Neural progenitor cell (in vitro differentiated cells): ENCODE data around the gene RPS6KB1. TPM values are rescaled to one million over a fixed set of nuclear protein-coding genes. Genes with fewer than 3 reads are reported as not detected.
"Not testable (repeated sequence)": the region's sequence is repeated elsewhere in the genome, so short reads cannot be mapped to it uniquely, and the experiment has no call there.

Experiments used
- DNase-seq: peaks from one replicate; pipeline ENCODE4 v3.0.0-alpha.2; 2016; ENCODE audit warnings: low spot score
- H2AFZ ChIP-seq: fragments of 200-600 bp; sonication (generic); replicated peaks from 2 replicates; pipeline ENCODE4 v1.6.1; 2016; ENCODE audit warnings: antibody characterized with exemption
- H3F3A ChIP-seq: fragments of 200-600 bp; sonication (generic); 2 replicates; pipeline ENCODE4 v1.6.1; 2016; ENCODE audit warnings: antibody characterized with exemption, low read depth
- H3K27ac ChIP-seq: fragments of 200-600 bp; sonication (generic); 2 replicates; pipeline ENCODE4 v1.5.1; 2016; ENCODE audit warnings: mild to moderate bottlenecking
- H3K27me3 ChIP-seq: fragments of 200-600 bp; sonication (generic); 2 replicates; pipeline ENCODE4 v1.6.1; 2016; ENCODE audit warnings: mild to moderate bottlenecking, moderate library complexity
- H3K36me3 ChIP-seq: fragments of 200-600 bp; sonication (generic); 2 replicates; pipeline ENCODE4 v1.5.1; 2016
- H3K4me1 ChIP-seq: fragments of 200-600 bp; sonication (generic); 2 replicates; pipeline ENCODE4 v1.6.1; 2016; ENCODE audit warnings: mixed run types
- H3K4me2 ChIP-seq: fragments of 200-600 bp; sonication (generic); 2 replicates; pipeline ENCODE4 v1.6.1; 2016
- H3K4me3 ChIP-seq: fragments of 200-600 bp; sonication (generic); 2 replicates; pipeline ENCODE4 v1.5.1; 2016
- H3K79me2 ChIP-seq: fragments of 200-600 bp; sonication (generic); 2 replicates; pipeline ENCODE4 v1.6.1; 2016; ENCODE audit warnings: low read depth
- H3K9ac ChIP-seq: fragments of 200-600 bp; sonication (generic); 2 replicates; pipeline ENCODE4 v1.6.1; 2016
- H3K9me3 ChIP-seq: fragments of 200-600 bp; sonication (generic); 2 replicates; pipeline ENCODE4 v1.5.1; 2016; ENCODE audit warnings: low read depth
- H4K20me1 ChIP-seq: fragments of 200-600 bp; sonication (generic); 2 replicates; pipeline ENCODE4 v1.6.1; 2016; ENCODE audit warnings: low read depth
- H3K27ac Mint-ChIP-seq: 3 replicates; pipeline ENCODE4 v1.8.0; 2021; ENCODE audit warnings: mixed read lengths
- H3K27me3 Mint-ChIP-seq: 2 replicates; pipeline ENCODE4 v1.8.0; 2022; ENCODE audit warnings: low read depth, mild to moderate bottlenecking, inconsistent platforms, moderate library complexity, mixed read lengths; ENCODE audit not compliant: insufficient read depth
- H3K36me3 Mint-ChIP-seq: 3 replicates; pipeline ENCODE4 v1.8.0; 2021; ENCODE audit warnings: mixed read lengths
- H3K4me1 Mint-ChIP-seq: 3 replicates; pipeline ENCODE4 v1.8.0; 2021; ENCODE audit warnings: mixed read lengths
- H3K4me3 Mint-ChIP-seq: 3 replicates; pipeline ENCODE4 v1.8.0; 2021; ENCODE audit warnings: mild to moderate bottlenecking, moderate library complexity, mixed read lengths
- H3K9me3 Mint-ChIP-seq: 3 replicates; pipeline ENCODE4 v1.8.0; 2020; ENCODE audit warnings: mixed read lengths
- CTCF ChIP-seq: fragments of 200-600 bp; sonication (generic); IDR thresholded peaks from 2 replicates; pipeline ENCODE4 v1.5.1; 2017; ENCODE audit warnings: antibody characterized with exemption, mild to moderate bottlenecking
- EZH2 ChIP-seq: fragments of 200-600 bp; sonication (generic); IDR thresholded peaks from 2 replicates; pipeline ENCODE4 v1.6.1; 2017; ENCODE audit warnings: antibody characterized with exemption, mild to moderate bottlenecking, moderate library complexity
- EZH2phosphoT487 ChIP-seq: fragments of 200-600 bp; sonication (generic); IDR thresholded peaks from 2 replicates; pipeline ENCODE4 v1.6.1; 2017; ENCODE audit warnings: antibody characterized with exemption
- total RNA-seq: library from RNA; depleted of rRNA; stranded (reverse); fragments of >200 nt; gene quantifications from 2 replicates; pipeline ENCODE4 v1.2.3, GENCODE V29; 2015; ENCODE audit warnings: low replicate concordance

Gene RPS6KB1
- total RNA-seq, 1 donor from 2014 or later = 18.7 TPM

GRCh38 chr17:59964482-59965328 lies 71.8 kb downstream of the RPS6KB1 start, which contains the start of gene RNFT1:
RNFT1 (minus strand) TSS chr17:59964740; CDS start chr17:59964663, 77 bp downstream.
- no peaks in the 10 kb centered on the region for H3K36me3 ChIP-seq
- H3K4me3 ChIP-seq = peak within 1 kb of the TSS; percentile 81
- peaks cover 28% of the 10 kb centered on the region for H3K27me3 ChIP-seq
- Mint-ChIP-seq H3K4me3 (peak within 1 kb of the TSS; percentile 87), H3K27ac (peak within 1 kb of the TSS; percentile 80), H3K36me3 (peaks cover 2% of the 10 kb centered on the region), H3K9me3 (no peaks in the 10 kb centered on the region), H3K4me1 (peaks cover 18% of the 10 kb centered on the region), H3K27me3 (peaks cover 3% of the 10 kb centered on the region)
- peaks cover 4% of the 10 kb centered on the region for H3K4me1 ChIP-seq
- peaks cover 17% of the 10 kb centered on the region for H3F3A ChIP-seq
- DNase-seq = peak; percentile 96
- peak within 1 kb of the TSS; percentile 79 for H3K4me2 ChIP-seq
- TF ChIP-seq EZH2phosphoT487 (peak; percentile 30), CTCF (no peak), EZH2 (peak; percentile 49)
- no peaks in the 10 kb centered on the region for H3K79me2 ChIP-seq
- no peaks in the 10 kb centered on the region for H4K20me1 ChIP-seq
- H3K9ac ChIP-seq = peak within 1 kb of the TSS; percentile 36
- H3K9me3 ChIP-seq = no peaks in the 10 kb centered on the region
- H2AFZ ChIP-seq = peak within 1 kb of the TSS; percentile 96
- no peak within 1 kb of the TSS for H3K27ac ChIP-seq

- H3K27ac ChIP-seq, H3K9me3 Mint-ChIP-seq, H3K4me1 ChIP-seq, H3K4me2 ChIP-seq, H3K4me1 Mint-ChIP-seq, H3K9ac ChIP-seq, H3K27me3 Mint-ChIP-seq, H3K36me3 Mint-ChIP-seq, H3K79me2 ChIP-seq, H3K27ac Mint-ChIP-seq, H3K4me3 ChIP-seq, H3K9me3 ChIP-seq, H2AFZ ChIP-seq, H3K36me3 ChIP-seq, H3K4me3 Mint-ChIP-seq, DNase-seq, H3F3A ChIP-seq, H3K27me3 ChIP-seq, H4K20me1 ChIP-seq: not testable (repeated sequence)
Observed at GRCh38 chr17:59971771-59972170, 78.8 kb downstream of the RPS6KB1 start.

- TF ChIP-seq EZH2phosphoT487 = no peak
- TF ChIP-seq EZH2 = no peak
- TF ChIP-seq CTCF = no peak
- no peaks in the 10 kb centered on the region for H4K20me1 ChIP-seq
- no peaks in the 10 kb centered on the region for H3K36me3 ChIP-seq
- no peaks in the 10 kb centered on the region for H3K9me3 ChIP-seq
- no peak overlapping the region for H3K9ac ChIP-seq
- H3K4me2 ChIP-seq = no peak overlapping the region
- H2AFZ ChIP-seq = no peak overlapping the region
- H3K9me3 Mint-ChIP-seq = no peaks in the 10 kb centered on the region
- DNase-seq = no peak
- H3K4me3 Mint-ChIP-seq = no peak overlapping the region
- no peaks in the 10 kb centered on the region for H3F3A ChIP-seq
- no peaks in the 10 kb centered on the region for H3K79me2 ChIP-seq
- no peaks in the 10 kb centered on the region for H3K27me3 ChIP-seq
- no peak overlapping the region for H3K27ac Mint-ChIP-seq
- no peaks in the 10 kb centered on the region for H3K36me3 Mint-ChIP-seq
- no peaks in the 10 kb centered on the region for H3K4me1 ChIP-seq
- no peak overlapping the region for H3K4me3 ChIP-seq
- H3K4me1 Mint-ChIP-seq = no peaks in the 10 kb centered on the region
- no peak overlapping the region for H3K27ac ChIP-seq
- peaks cover 6% of the 10 kb centered on the region for H3K27me3 Mint-ChIP-seq
Observed at GRCh38 chr17:59972778-59973177, 79.9 kb downstream of the RPS6KB1 start.

- H3K36me3 Mint-ChIP-seq, H3K27me3 Mint-ChIP-seq, H3K27me3 ChIP-seq, H3K27ac ChIP-seq, H3F3A ChIP-seq, H3K9me3 ChIP-seq, H3K27ac Mint-ChIP-seq, H3K4me3 Mint-ChIP-seq, H3K4me1 ChIP-seq, H3K4me2 ChIP-seq, H3K9me3 Mint-ChIP-seq, H3K9ac ChIP-seq, H3K36me3 ChIP-seq, H2AFZ ChIP-seq, H3K4me1 Mint-ChIP-seq, H3K79me2 ChIP-seq, H4K20me1 ChIP-seq, H3K4me3 ChIP-seq, DNase-seq: not testable (repeated sequence)
Observed at GRCh38 chr17:59973483-59973882, 80.6 kb downstream of the RPS6KB1 start.

GRCh38 chr17:59975166-59975565 lies 82.2 kb downstream of the RPS6KB1 start:
- H3K4me2 ChIP-seq, H3K4me1 Mint-ChIP-seq, H3F3A ChIP-seq: not testable (repeated sequence)

GRCh38 chr17:59996608-59997007 lies 103.7 kb downstream of the RPS6KB1 start:
- H3K27me3 Mint-ChIP-seq, H3K79me2 ChIP-seq, H3K9me3 ChIP-seq, H3K4me1 Mint-ChIP-seq, H3K9me3 Mint-ChIP-seq, H3K27ac Mint-ChIP-seq, DNase-seq, H3K36me3 Mint-ChIP-seq, H3K4me3 Mint-ChIP-seq, H3K4me3 ChIP-seq, H3K27ac ChIP-seq, H3K4me1 ChIP-seq, H3K36me3 ChIP-seq, H3K9ac ChIP-seq, H3K4me2 ChIP-seq, H2AFZ ChIP-seq, H4K20me1 ChIP-seq, H3F3A ChIP-seq, H3K27me3 ChIP-seq: not testable (repeated sequence)

More at GRCh38 chr17:59975166-59975565, 82.2 kb downstream of the RPS6KB1 start:
- not testable (repeated sequence) for H2AFZ ChIP-seq, H3K36me3 Mint-ChIP-seq, H3K4me3 ChIP-seq, H3K4me3 Mint-ChIP-seq, H3K27ac Mint-ChIP-seq, H3K9ac ChIP-seq, H3K36me3 ChIP-seq, H3K27me3 Mint-ChIP-seq, H3K27me3 ChIP-seq, H4K20me1 ChIP-seq, H3K27ac ChIP-seq, H3K9me3 ChIP-seq, H3K9me3 Mint-ChIP-seq, H3K4me1 ChIP-seq, H3K79me2 ChIP-seq, DNase-seq
